GM18873 (cell line): ENCODE data around the gene C1orf174.

Source experiments
- ATAC-seq: cut with Tn5 transposase; IDR thresholded peaks from one replicate; pipeline ENCODE4 v1.9.1; 2021; ENCODE audit warnings: mild to moderate bottlenecking, moderate library complexity, moderate number of reproducible peaks; ENCODE audit not compliant: unreplicated experiment, low FRiP score

C1orf174 gene

GRCh38 chr1:3898994-3899753, 898 bp downstream of the C1orf174 start:
- no peak for ATAC-seq

- no peak for ATAC-seq
Observed at GRCh38 chr1:3898475-3898735, 1.7 kb downstream of the C1orf174 start.

GRCh38 chr1:3896396-3897000, 3.6 kb downstream of the C1orf174 start:
- no peak for ATAC-seq

GRCh38 chr1:3895951-3896325, 4.1 kb downstream of the C1orf174 start:
- ATAC-seq, result no peak

GRCh38 chr1:3895279-3895950, 4.7 kb downstream of the C1orf174 start:
- no peak for ATAC-seq

- ATAC-seq, result no peak
Observed at GRCh38 chr1:3894626-3895278, 5.3 kb downstream of the C1orf174 start.

GRCh38 chr1:3893190-3893589, 6.9 kb downstream of the C1orf174 start:
- ATAC-seq, result no peak

GRCh38 chr1:3892748-3893147, 7.3 kb downstream of the C1orf174 start:
- ATAC-seq, result no peak

GRCh38 chr1:3891329-3891865, 8.7 kb downstream of the C1orf174 start:
- ATAC-seq, result no peak

- no peak for ATAC-seq
Observed at GRCh38 chr1:3890389-3891328, 9.4 kb downstream of the C1orf174 start.

GRCh38 chr1:3889936-3890335, 10.1 kb downstream of the C1orf174 start:
- ATAC-seq, result no peak

GRCh38 chr1:3888301-3888700, 11.8 kb downstream of the C1orf174 start:
- ATAC-seq, result no peak

- ATAC-seq, result no peak
Observed at GRCh38 chr1:3886691-3887090, 13.4 kb downstream of the C1orf174 start.

- ATAC-seq, result no peak
Observed at GRCh38 chr1:3886106-3886670, 13.9 kb downstream of the C1orf174 start.

GRCh38 chr1:3885611-3886010, 14.5 kb downstream of the C1orf174 start:
- ATAC-seq, result no peak

GRCh38 chr1:3884966-3885365, 15.1 kb downstream of the C1orf174 start:
- ATAC-seq, result no peak

- ATAC-seq, result no peak
Observed at GRCh38 chr1:3883194-3883925, 16.7 kb downstream of the C1orf174 start.

- ATAC-seq, result no peak
Observed at GRCh38 chr1:3881193-3881480, 18.9 kb downstream of the C1orf174 start.

- ATAC-seq, result no peak
Observed at GRCh38 chr1:3880429-3881192, 19.5 kb downstream of the C1orf174 start.
